ENCODE results near the gene TRHDE.
"Not testable (repeated sequence)": the region's sequence is repeated elsewhere in the genome, so short reads cannot be mapped to it uniquely, and the experiment has no call there.

The TRHDE gene

GRCh38 chr12:72658615-72659014 lies 386.4 kb downstream of the TRHDE start:
- DNase-seq, result no peak

- not testable (repeated sequence) for DNase-seq
Measured at GRCh38 chr12:72660174-72660573, 388.0 kb downstream of the TRHDE start.

- no peak for DNase-seq
Measured at GRCh38 chr12:72673853-72674252, 401.7 kb downstream of the TRHDE start.

GRCh38 chr12:72676556-72676955 lies 404.4 kb downstream of the TRHDE start:
- DNase-seq, result no peak

DNA sequence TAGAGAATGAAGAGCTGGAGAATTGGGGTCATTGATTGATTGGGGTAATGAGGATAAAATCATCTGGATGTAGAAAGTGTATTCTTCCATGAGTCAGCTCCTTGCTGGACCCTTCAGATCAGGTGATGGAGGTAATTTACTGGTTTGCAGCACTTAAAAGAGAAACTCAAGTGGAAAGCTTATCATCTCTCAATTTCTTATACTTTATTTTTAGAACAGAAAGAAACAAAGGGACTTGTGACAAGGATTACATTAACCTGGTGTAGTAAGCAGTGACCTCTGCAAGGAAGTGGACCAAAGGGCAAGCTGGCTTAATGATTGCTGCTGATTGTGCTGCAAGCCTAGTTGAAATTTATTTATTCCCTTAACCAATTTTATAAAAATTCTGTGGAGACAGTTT lies 405.0 kb downstream of the TRHDE start:
- no peak for DNase-seq

DNA sequence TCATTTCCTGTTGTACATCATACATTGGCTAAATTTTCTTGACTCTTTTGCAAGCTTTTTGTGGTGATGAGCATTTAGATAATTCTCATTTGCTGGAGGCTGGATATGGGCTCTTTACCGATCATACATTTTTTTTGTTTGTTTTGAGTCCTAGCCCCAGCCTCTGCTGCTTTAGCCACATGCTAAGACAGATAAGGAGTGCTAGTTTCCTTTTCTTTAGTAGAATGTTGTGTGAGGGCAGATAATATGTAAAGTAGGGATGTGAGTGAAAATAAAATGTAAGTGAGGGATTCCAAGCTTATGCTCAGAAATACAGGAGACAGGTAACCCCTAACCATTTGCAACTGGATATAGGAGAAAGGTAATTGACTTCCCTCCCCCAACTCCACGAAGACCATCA lies 405.7 kb downstream of the TRHDE start:
- no peak for DNase-seq

DNA sequence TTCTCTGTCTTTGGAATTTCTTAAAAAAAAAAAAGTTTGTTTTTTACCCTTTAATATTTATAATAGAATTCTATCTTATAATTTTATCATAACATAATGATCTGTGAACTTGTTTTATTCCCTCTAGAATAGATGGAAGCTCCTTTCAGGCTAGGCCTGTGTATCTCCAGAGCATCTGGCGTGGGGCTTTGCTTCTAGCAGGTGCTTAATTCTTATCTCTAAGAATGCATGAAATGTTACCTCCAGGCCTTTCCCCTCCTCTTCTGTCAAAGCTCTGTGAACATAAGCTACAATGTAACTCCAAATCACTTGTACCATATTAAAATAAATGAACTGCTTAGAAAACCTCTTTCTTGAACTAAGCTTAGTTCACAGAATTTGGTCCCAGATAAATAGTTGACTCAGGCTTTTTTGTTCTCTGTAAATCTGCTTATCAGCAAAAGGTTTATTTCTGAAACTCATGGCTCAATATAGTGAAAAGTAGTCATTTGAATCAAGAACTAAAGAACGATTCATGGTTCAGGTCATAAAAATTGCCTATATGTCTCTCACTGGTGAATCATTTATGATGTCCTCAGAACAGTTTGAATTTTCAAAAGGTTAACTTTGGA lies 407.1 kb downstream of the TRHDE start:
- DNase-seq, result no peak

DNA sequence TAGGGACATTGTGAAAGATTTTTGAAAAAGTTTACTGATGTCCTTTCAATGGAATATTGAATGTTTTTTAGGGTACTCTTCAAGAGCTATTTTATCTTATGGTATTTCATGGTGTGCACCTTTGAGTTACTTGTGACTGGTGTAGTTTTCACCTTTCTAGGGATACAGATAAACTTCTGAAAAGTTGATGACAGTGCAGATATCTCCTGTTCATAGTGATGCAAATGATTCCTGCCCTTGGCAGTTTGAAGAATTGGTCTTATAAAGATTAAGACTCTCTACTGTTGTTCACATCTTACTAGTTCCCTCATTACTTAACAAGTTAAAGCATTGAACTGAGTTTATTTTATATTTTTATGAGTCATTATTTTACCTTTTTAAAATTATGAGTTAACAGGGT lies 408.9 kb downstream of the TRHDE start:
- no peak for DNase-seq

DNA sequence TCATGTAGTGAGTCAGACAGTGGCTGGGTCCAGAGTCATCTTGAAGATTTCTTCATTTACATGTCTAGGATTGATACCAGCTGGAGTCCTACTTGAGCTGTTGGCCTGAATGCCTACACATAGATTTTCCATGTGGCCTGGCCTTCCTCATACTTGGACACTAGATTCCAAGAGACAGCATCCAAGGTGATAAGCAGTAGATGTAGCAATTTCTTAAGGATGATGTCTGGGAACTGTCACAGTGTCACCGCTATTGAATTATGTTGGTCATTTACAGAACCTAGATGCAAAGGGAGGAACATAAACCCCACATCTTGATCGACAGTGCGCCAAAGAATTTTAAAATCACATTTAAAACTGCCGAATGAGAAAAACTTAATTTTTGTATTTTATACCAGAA lies 412.3 kb downstream of the TRHDE start:
- no peak for DNase-seq

DNA sequence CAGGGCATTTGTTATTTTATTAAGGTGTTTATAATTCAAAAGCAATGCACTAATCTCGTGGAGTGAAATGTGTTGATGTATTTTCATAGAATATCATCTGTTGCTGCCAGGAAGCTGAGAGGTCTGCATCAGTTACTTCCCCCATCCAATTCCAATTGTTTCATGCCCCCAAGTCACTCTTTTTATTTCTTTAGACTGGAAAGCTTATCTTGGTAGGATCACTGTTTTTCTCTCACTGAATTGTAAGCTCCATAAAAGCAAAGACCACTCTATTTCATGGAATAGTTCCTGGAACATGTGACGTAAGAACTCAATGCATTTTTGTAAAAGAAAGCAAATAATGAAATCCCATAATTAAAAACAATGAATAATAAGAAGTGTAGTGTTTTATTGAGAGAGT lies 420.2 kb downstream of the TRHDE start:
- no peak for DNase-seq

DNA sequence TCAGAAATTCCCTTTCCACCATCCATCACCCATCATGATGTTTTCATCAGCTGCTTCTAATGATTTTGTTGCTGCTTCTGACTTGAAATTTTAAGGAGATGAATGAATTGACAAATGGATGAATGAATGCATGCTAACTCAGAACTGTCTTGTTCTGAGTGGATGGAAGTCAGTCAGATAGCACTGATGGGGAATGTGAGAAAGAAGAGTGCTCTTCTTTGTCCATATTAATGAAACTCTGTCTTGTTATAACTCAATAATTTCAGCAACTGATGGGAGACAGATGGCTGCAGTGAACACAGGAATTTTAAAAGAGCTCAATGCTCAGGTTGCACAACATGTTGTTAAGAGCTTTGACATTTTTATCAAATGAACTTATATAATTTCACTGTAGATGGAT lies 422.0 kb downstream of the TRHDE start:
- no peak for DNase-seq

- no peak for DNase-seq
Measured at GRCh38 chr12:72699362-72699761, 427.2 kb downstream of the TRHDE start.

DNA sequence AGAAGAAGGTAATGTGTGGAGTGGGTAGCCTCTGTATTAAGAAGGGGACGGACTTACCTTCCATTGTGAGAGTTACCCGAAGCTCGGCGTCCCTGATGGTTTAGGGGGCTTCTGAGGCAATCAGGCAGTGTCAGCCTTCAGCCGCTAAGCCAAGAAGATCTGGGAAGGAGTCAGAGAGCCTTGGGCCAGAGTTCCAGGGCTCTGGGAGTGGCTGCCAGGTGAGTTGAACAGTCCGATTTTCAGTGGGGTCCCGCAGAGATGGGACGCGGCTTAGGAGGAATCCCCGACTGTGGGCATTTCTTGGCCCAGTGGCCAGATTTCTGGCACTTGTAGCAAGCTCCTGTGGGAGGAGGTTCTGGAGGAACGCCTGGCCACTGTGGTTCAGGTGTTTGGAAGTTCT lies 439.9 kb downstream of the TRHDE start:
- DNase-seq, result not testable (repeated sequence)

DNA sequence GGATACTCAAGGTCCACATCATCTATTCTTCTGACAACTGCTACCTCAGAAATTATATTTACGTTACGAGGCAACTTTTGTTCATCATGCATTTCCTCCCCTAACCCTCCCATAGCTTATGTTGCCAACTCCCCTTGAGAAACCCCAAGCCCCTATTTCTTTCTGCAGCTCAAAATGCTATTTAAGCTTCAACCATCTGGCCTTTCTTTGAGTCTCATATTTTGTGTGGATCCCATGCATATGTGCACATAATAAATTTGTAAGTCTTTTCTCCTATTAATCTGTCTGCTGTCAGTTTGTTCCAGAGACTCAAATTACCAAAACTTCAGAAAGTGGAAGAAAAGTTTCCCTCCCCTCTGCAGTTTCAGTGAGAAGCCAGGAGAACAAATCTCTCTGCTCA lies 444.1 kb downstream of the TRHDE start:
- DNase-seq, result no peak

- DNase-seq, result no peak
Measured at GRCh38 chr12:72717036-72717435, 444.9 kb downstream of the TRHDE start.

Data from stimulated activated naive CD4-positive, alpha-beta T cell (primary cell).